Mesendoderm (in vitro differentiated cells): Measurements from ENCODE around the gene CFL1.

Source experiments
- DNase-seq: peaks from one replicate; pipeline ENCODE4 v3.0.0; 2013
- H2AK5ac ChIP-seq: 2 replicates; pipeline ENCODE4 v1.6.1; 2013; ENCODE audit warnings: low read length, inconsistent platforms
- H2BK120ac ChIP-seq: 2 replicates; pipeline ENCODE4 v1.6.1; 2013; ENCODE audit warnings: low read depth, mild to moderate bottlenecking, low read length, moderate library complexity, mixed read lengths
- H2BK15ac ChIP-seq: replicated peaks from 2 replicates; pipeline ENCODE4 v1.6.1; 2013; ENCODE audit warnings: low read depth, mild to moderate bottlenecking, moderate library complexity
- H2BK5ac ChIP-seq: 2 replicates; pipeline ENCODE4 v1.6.1; 2013; ENCODE audit warnings: low read length, inconsistent platforms
- H3K18ac ChIP-seq: 2 replicates; pipeline ENCODE4 v1.6.1; 2013; ENCODE audit warnings: mild to moderate bottlenecking, low read length, mixed read lengths
- H3K23ac ChIP-seq: one replicate; pipeline ENCODE4 v1.6.1; 2013; ENCODE audit warnings: low read length
- H3K27ac ChIP-seq: 2 replicates; pipeline ENCODE4 v1.5.1; 2013; ENCODE audit warnings: low read depth, mild to moderate bottlenecking, inconsistent platforms, low read length, moderate library complexity
- H3K27me3 ChIP-seq: 2 replicates; pipeline ENCODE4 v1.6.1; 2013; ENCODE audit warnings: low read length, control low read depth, mild to moderate bottlenecking, inconsistent platforms; ENCODE audit not compliant: insufficient read depth, poor library complexity
- H3K36me3 ChIP-seq: 2 replicates; pipeline ENCODE4 v1.6.1; 2013; ENCODE audit warnings: low read length, inconsistent platforms; ENCODE audit not compliant: control insufficient read depth, insufficient read depth
- H3K4ac ChIP-seq: one replicate; pipeline ENCODE4 v1.6.1; 2013; ENCODE audit warnings: low read depth, mild to moderate bottlenecking, low read length, moderate library complexity
- H3K4me1 ChIP-seq: 2 replicates; pipeline ENCODE4 v1.6.1; 2013; ENCODE audit warnings: low read depth, low read length, inconsistent platforms; ENCODE audit not compliant: control insufficient read depth
- H3K4me2 ChIP-seq: 2 replicates; pipeline ENCODE4 v1.6.1; 2013; ENCODE audit warnings: low read length
- H3K4me3 ChIP-seq: 2 replicates; pipeline ENCODE4 v1.5.1; 2013; ENCODE audit warnings: mild to moderate bottlenecking, low read length
- H3K56ac ChIP-seq: one replicate; pipeline ENCODE4 v1.6.1; 2013; ENCODE audit warnings: low read length
- H3K79me1 ChIP-seq: 2 replicates; pipeline ENCODE4 v1.6.1; 2013; ENCODE audit warnings: low read length, inconsistent platforms
- H3K79me2 ChIP-seq: 2 replicates; pipeline ENCODE4 v1.6.1; 2013; ENCODE audit warnings: mild to moderate bottlenecking, low read length; ENCODE audit not compliant: control insufficient read depth, insufficient read depth
- H3K9ac ChIP-seq: 2 replicates; pipeline ENCODE4 v1.6.1; 2013; ENCODE audit warnings: low read length, inconsistent platforms
- H4K5ac ChIP-seq: one replicate; pipeline ENCODE4 v1.6.1; 2013; ENCODE audit warnings: low read length
- H4K8ac ChIP-seq: one replicate; pipeline ENCODE4 v1.6.1; 2013; ENCODE audit warnings: low read depth, mild to moderate bottlenecking, control low read depth, low read length, moderate library complexity
- WGBS: extraction: QIAGEN DNeasy Blood & Tissue Kit; methylation state at CpG from one replicate; pipeline ENCODE4 v1.1.7; 2013; ENCODE audit warnings: low lambda C conversion rate, missing lambda C conversion rate; ENCODE audit not compliant: insufficient coverage; ENCODE audit errors: extremely low coverage; 5-methylcytosine and 5-hydroxymethylcytosine counted together

CFL1 gene

GRCh38 chr11:65822776-65823528 is 35.0 kb downstream of the CFL1 start:
- H2BK120ac ChIP-seq = no peak overlapping the region
- H3K36me3 ChIP-seq = no peaks in the 10 kb centered on the region
- no peak overlapping the region for H2AK5ac ChIP-seq
- no peak overlapping the region for H3K4me3 ChIP-seq
- no peak overlapping the region for H3K27ac ChIP-seq
- H4K5ac ChIP-seq = no peak overlapping the region
- H3K4me2 ChIP-seq = no peak overlapping the region
- H3K79me2 ChIP-seq = no peaks in the 10 kb centered on the region
- no peak overlapping the region for H3K56ac ChIP-seq
- H3K79me1 ChIP-seq = no peaks in the 10 kb centered on the region
- H3K27me3 ChIP-seq = no peaks in the 10 kb centered on the region
- DNase-seq = no peak
- no peak overlapping the region for H2BK5ac ChIP-seq
- 100% methylated on average over 2 of the region's 15 CpGs for WGBS
- H3K9ac ChIP-seq = no peak overlapping the region
- H3K23ac ChIP-seq = no peak overlapping the region
- H3K4ac ChIP-seq = no peak overlapping the region
- no peak overlapping the region for H3K18ac ChIP-seq
- no peak overlapping the region for H2BK15ac ChIP-seq
- no peak overlapping the region for H4K8ac ChIP-seq
- H3K4me1 ChIP-seq = no peaks in the 10 kb centered on the region

GRCh38 chr11:65821107-65821506 is 36.9 kb downstream of the CFL1 start:
- WGBS = no CpG with 5 or more reads among the region's 8 CpGs
- Histone ChIP-seq H4K8ac (no peak overlapping the region), H3K23ac (no peak overlapping the region), H3K79me2 (no peaks in the 10 kb centered on the region), H3K4me1 (no peaks in the 10 kb centered on the region), H3K4me3 (no peak overlapping the region), H4K5ac (no peak overlapping the region), H3K27me3 (no peaks in the 10 kb centered on the region), H3K9ac (no peak overlapping the region), H3K4me2 (no peak overlapping the region), H3K56ac (no peak overlapping the region), H3K27ac (no peak overlapping the region), H2BK5ac (no peak overlapping the region), H3K79me1 (no peaks in the 10 kb centered on the region), H3K18ac (no peak overlapping the region), H2BK120ac (no peak overlapping the region), H2BK15ac (no peak overlapping the region), H3K36me3 (no peaks in the 10 kb centered on the region), H3K4ac (no peak overlapping the region), H2AK5ac (no peak overlapping the region)
- no peak for DNase-seq

- peak overlapping the region; percentile 98 for H3K4me2 ChIP-seq
- H3K36me3 ChIP-seq = no peaks in the 10 kb centered on the region
- peak overlapping the region; percentile 62 for H3K4me3 ChIP-seq
- no peak overlapping the region for H2AK5ac ChIP-seq
- H3K4me1 ChIP-seq = no peaks in the 10 kb centered on the region
- no CpG with 5 or more reads among the region's 74 CpGs for WGBS
- H3K18ac ChIP-seq = peak overlapping the region; percentile 44
- H4K8ac ChIP-seq = no peak overlapping the region
- no peaks in the 10 kb centered on the region for H3K27me3 ChIP-seq
- H3K79me2 ChIP-seq = no peaks in the 10 kb centered on the region
- H2BK15ac ChIP-seq = no peak overlapping the region
- H2BK5ac ChIP-seq = no peak overlapping the region
- H2BK120ac ChIP-seq = no peak overlapping the region
- H3K23ac ChIP-seq = no peak overlapping the region
- no peaks in the 10 kb centered on the region for H3K79me1 ChIP-seq
- H3K56ac ChIP-seq = peak overlapping the region; percentile 92
- no peak overlapping the region for H3K27ac ChIP-seq
- no peak overlapping the region for H4K5ac ChIP-seq
- DNase-seq = peak; percentile 88
- peak overlapping the region; percentile 78 for H3K9ac ChIP-seq
- H3K4ac ChIP-seq = no peak overlapping the region
Observed at GRCh38 chr11:65817835-65818680, 39.9 kb downstream of the CFL1 start.

GRCh38 chr11:65817312-65817834 is 40.6 kb downstream of the CFL1 start:
- Histone ChIP-seq H3K27ac (no peak overlapping the region), H3K36me3 (no peaks in the 10 kb centered on the region), H3K79me2 (no peaks in the 10 kb centered on the region), H4K5ac (no peak overlapping the region), H3K79me1 (no peaks in the 10 kb centered on the region), H3K4me1 (no peaks in the 10 kb centered on the region), H2BK5ac (no peak overlapping the region), H3K4me3 (no peak overlapping the region), H3K56ac (no peak overlapping the region), H2AK5ac (no peak overlapping the region), H3K4ac (no peak overlapping the region), H3K18ac (peak overlapping the region; percentile 44), H3K23ac (no peak overlapping the region), H4K8ac (no peak overlapping the region), H3K4me2 (no peak overlapping the region), H2BK15ac (no peak overlapping the region), H3K9ac (no peak overlapping the region), H3K27me3 (no peaks in the 10 kb centered on the region), H2BK120ac (no peak overlapping the region)
- no peak for DNase-seq
- WGBS = no CpG with 5 or more reads among the region's 5 CpGs

- Histone ChIP-seq H3K4ac (no peak overlapping the region), H3K4me3 (no peak overlapping the region)
- no peak for DNase-seq
Observed at GRCh38 chr11:65816696-65817095, 41.3 kb downstream of the CFL1 start.

More at GRCh38 chr11:65816696-65817095, 41.3 kb downstream of the CFL1 start:
- Histone ChIP-seq H3K9ac (no peak overlapping the region), H3K27me3 (no peaks in the 10 kb centered on the region), H2BK120ac (no peak overlapping the region), H2BK15ac (no peak overlapping the region), H3K27ac (no peak overlapping the region), H3K4me1 (no peaks in the 10 kb centered on the region), H3K79me2 (no peaks in the 10 kb centered on the region), H3K4me2 (no peak overlapping the region), H3K56ac (no peak overlapping the region), H4K5ac (no peak overlapping the region), H4K8ac (no peak overlapping the region), H3K79me1 (no peaks in the 10 kb centered on the region), H2BK5ac (no peak overlapping the region), H2AK5ac (no peak overlapping the region), H3K36me3 (no peaks in the 10 kb centered on the region), H3K18ac (no peak overlapping the region), H3K23ac (no peak overlapping the region)
- WGBS = no CpG with 5 or more reads among the region's 3 CpGs
